Measurements from ENCODE around the gene ERAL1.

The ERAL1 gene

GRCh38 chr17:28862561-28862960 is 7.7 kb downstream of the ERAL1 start:
- no peak for DNase-seq (ENCODE audit: extremely low read depth, low read depth)
- TF ChIP-seq, protein P1, sequence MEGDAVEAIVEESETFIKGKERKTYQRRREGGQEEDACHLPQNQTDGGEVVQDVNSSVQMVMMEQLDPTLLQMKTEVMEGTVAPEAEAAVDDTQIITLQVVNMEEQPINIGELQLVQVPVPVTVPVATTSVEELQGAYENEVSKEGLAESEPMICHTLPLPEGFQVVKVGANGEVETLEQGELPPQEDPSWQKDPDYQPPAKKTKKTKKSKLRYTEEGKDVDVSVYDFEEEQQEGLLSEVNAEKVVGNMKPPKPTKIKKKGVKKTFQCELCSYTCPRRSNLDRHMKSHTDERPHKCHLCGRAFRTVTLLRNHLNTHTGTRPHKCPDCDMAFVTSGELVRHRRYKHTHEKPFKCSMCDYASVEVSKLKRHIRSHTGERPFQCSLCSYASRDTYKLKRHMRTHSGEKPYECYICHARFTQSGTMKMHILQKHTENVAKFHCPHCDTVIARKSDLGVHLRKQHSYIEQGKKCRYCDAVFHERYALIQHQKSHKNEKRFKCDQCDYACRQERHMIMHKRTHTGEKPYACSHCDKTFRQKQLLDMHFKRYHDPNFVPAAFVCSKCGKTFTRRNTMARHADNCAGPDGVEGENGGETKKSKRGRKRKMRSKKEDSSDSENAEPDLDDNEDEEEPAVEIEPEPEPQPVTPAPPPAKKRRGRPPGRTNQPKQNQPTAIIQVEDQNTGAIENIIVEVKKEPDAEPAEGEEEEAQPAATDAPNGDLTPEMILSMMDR (IDR thresholded peaks at IDR 0.05; ENCODE audit: low read depth, low read length): no peak

GRCh38 chr17:28863953-28864352 is 9.1 kb downstream of the ERAL1 start:
- no peak for DNase-seq (ENCODE audit: extremely low read depth, low read depth)
- TF ChIP-seq, protein P1 (IDR thresholded peaks at IDR 0.05; ENCODE audit: low read depth, low read length): no peak

DNA sequence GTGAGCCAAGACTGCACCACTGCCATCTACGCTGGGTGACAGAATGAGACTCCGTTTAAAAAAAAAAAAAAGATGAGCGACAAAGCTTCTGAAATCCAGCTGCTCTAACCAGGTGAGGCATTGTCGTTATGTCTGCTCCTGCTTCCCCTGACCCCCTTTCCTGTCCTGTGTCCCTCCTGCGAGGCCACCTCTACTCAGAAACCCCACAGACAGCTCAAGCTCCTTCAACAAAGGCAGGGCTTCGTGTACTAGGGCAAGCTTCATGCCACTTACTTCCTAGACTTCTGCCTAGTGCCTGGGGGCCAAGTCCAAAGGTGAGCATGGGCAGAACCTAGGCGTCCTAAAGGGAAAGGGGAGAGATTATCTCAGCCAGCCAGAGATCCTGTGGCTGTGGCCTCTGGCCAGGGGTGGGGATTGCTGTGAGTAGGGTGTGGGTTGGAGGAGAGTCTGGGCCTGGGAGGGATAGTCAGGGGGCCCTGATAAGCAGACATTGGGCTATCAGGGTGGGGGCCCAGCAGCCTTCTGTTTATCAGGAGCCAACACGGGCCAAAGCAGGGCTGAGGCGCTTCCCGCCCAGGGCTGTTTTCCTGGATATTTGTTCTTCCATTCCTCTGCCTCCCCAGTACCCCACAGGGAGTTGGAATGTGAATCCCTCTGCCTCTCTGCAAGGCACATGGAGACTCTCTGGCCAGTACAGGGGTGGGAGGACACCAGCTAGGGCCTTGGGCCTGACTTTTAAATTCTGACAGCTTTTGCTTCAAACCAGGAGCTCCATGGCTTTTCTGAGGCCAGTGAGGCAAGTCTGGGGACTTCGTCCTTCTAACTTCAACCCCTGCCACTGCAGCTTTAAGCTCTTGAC is 10.4 kb downstream of the ERAL1 start:
- TF ChIP-seq, protein P1 (IDR thresholded peaks at IDR 0.05; ENCODE audit: low read depth, low read length): no peak
- DNase-seq (ENCODE audit: extremely low read depth, low read depth): no peak

DNA sequence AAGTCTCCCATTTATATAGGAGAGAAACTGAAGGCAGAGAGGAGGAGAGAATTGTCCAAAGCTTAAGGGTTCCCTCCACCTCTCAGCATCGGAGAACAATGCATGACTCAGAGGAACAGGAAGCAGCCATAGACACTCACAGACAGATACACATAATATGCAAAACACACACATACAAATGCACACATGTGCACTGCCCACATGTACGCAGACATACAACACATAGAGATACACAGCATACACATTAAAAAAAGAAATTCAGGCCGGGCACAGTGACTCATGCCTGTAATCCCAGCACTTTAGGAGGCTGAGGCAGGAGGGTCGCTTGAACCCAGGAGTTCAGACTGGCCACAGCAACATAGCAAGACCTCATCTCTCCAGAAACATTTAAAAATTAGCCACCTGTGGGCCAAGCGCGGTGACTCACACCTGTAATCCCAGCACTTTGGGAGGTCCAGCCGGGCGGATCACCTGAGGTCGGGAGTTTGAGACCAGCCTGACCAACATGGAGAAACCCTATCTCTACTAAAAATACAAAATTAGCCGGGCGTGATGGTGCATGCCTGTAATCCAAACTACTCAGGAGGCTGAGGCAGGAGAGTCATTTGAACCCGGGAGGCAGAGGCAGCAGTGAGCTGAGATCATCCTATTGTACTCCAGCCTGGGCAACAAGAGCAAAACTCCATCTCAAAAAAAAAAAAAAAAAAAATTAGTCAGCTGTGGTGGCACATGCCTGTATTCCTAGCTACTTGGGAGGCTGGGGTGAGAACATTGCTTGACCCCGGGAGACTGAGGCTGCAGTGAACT is 11.3 kb downstream of the ERAL1 start:
- TF ChIP-seq, protein P1 (IDR thresholded peaks at IDR 0.05; ENCODE audit: low read depth, low read length): no peak
- no peak for DNase-seq (ENCODE audit: extremely low read depth, low read depth)

- TF ChIP-seq, protein P1 (IDR thresholded peaks at IDR 0.05; ENCODE audit: low read depth, low read length): no peak
- no peak for DNase-seq (ENCODE audit: extremely low read depth, low read depth)
Measured at GRCh38 chr17:28867276-28867675, 12.5 kb downstream of the ERAL1 start.

- DNase-seq (ENCODE audit: extremely low read depth, low read depth): no peak
- TF ChIP-seq, protein P1 (IDR thresholded peaks at IDR 0.05; ENCODE audit: low read depth, low read length): no peak
Measured at GRCh38 chr17:28871056-28871579, 16.3 kb downstream of the ERAL1 start.

DNA sequence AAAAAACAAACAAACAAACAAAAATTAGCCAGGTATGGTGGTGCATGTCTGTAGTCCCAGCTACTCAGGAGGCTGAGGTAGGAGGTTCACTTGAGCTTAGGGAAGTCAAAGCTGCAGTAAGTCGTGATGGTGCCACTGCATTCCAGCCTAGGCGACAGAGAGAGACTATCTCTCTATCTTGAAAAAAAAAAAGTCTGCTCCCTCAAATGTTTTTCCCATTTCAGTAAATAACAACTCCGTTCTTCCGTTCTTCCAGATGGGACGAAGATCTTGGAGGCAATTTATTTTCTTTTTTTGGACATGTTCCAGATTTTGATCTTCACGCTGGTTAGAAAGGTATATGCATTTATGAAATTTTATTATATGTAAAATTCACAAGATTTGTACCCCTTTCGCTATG is 19.0 kb downstream of the ERAL1 start:
- DNase-seq (ENCODE audit: extremely low read depth, low read depth): no peak
- TF ChIP-seq, protein P1 (IDR thresholded peaks at IDR 0.05; ENCODE audit: low read depth, low read length): no peak
